Measurements from ENCODE around the gene CTXN3. TPM values are rescaled to one million over a fixed set of nuclear protein-coding genes. Genes with fewer than 3 reads are reported as not detected.

Gene CTXN3
- total RNA-seq, 5 donors from 2014 or later (not counting 1 experiment from before 2014, with no cell fraction given): not detected

DNA sequence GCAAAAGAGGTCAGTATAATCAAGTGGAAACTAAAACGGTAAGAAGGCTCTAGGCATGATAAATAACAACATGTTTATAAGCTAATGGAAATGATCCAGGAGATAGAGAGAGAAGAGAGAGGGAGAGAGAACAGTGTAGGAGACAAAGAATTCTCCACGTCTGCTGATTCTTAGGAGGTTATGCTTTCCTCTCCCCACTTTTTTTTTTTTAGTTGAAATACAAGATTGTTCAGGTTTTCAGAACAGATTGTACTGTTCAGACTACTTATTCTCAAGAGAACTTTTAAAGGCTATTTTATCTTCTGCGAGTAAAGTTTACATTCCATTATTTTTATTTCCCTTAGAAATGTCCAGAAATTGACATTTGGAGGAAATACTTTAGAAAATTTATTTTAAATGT, 58.3 kb downstream of the CTXN3 start:
- Mint-ChIP-seq H3K9me3 (no peaks in the 10 kb centered on the region), H3K36me3 (no peaks in the 10 kb centered on the region), H3K27me3 (peaks cover 3 to 17% of the 10 kb centered on the region in 2 donors), H3K27ac (no peak overlapping the region), H3K4me3 (no peak overlapping the region), H3K4me1 (no peaks in the 10 kb centered on the region)
- no peaks in the 10 kb centered on the region for H3K9me3 ChIP-seq
- WGBS (ENCODE audit: insufficient coverage): no CpG with 5 or more reads among the region's 3 CpGs
- no peaks in the 10 kb centered on the region for H3K36me3 ChIP-seq (ENCODE audit: control insufficient read depth in 2 of 2, extremely low read depth in 1 of 2, insufficient read depth in 1 of 2, low read length in 1 of 2)
- DNase-seq: no peak
- POLR2A ChIA-PET: no interaction called here
- CTCF ChIA-PET: no interaction called here
- no peak for ATAC-seq (replicated peaks in 1 of 4)
- no peaks in the 10 kb centered on the region for H3K27me3 ChIP-seq (replicated peaks in 1 of 2; ENCODE audit: control insufficient read depth in 2 of 2, extremely low read depth in 1 of 2, insufficient read depth in 2 of 2, low read length in 1 of 2)
- no peaks in the 10 kb centered on the region for H3K4me1 ChIP-seq (ENCODE audit: control insufficient read depth in 1 of 2, extremely low read depth in 1 of 2, insufficient read depth in 2 of 2, low read length in 2 of 2)
- H3K27ac ChIP-seq (ENCODE audit: low read length): no peak overlapping the region
- no peak overlapping the region for H3K4me3 ChIP-seq (ENCODE audit: control insufficient read depth in 1 of 2, extremely low read depth in 1 of 2, low read length in 1 of 2)

Other genes with a start within 250 kb of the CTXN3 start
- gene PRRC1, start 131.4 kb upstream of the CTXN3 start, total RNA-seq: 10 to 100 TPM; 38.9 to 51.6 (median 47.7) TPM
- under 1 TPM in 1 of 5 donors, not detected in 4; 0.58 TPM for gene CCDC192, start 54.3 kb downstream of the CTXN3 start, total RNA-seq